ENCODE results near the gene SPTLC2. TPM values are rescaled to one million over a fixed set of nuclear protein-coding genes. Genes with fewer than 3 reads are reported as not detected.

Gene SPTLC2
- total RNA-seq, 5 donors from 2014 or later (not counting 1 experiment from before 2014, with no cell fraction given) = 20.8 to 33.7 (median 26.2) TPM

GRCh38 chr14:77654001-77654441 lies 37.6 kb upstream of the SPTLC2 start:
- no peak overlapping the region for H3K4me3 ChIP-seq (ENCODE audit: control insufficient read depth in 1 of 2, extremely low read depth in 1 of 2, low read length in 1 of 2)
- WGBS (ENCODE audit: insufficient coverage) = 63% methylated on average over 7 of the region's 11 CpGs
- Mint-ChIP-seq H3K36me3 (no peaks in the 10 kb centered on the region), H3K9me3 (no peaks in the 10 kb centered on the region), H3K4me1 (peaks cover 0 to 14% (median 0%) of the 10 kb centered on the region in 3 donors), H3K27ac (no peak overlapping the region), H3K4me3 (no peak overlapping the region), H3K27me3 (no peaks in the 10 kb centered on the region)
- ChIA-PET POLR2A (no interaction called here), CTCF (interaction anchor here in 1 of 2 donors (0.5 to 0.7 kb wide), 2 partner anchors 8 to 20 kb away, joined by 5 to 9 read pairs; no protein-coding TSS in a partner anchor)
- H3K36me3 ChIP-seq (ENCODE audit: control insufficient read depth in 2 of 2, extremely low read depth in 1 of 2, insufficient read depth in 1 of 2, low read length in 1 of 2) = no peaks in the 10 kb centered on the region
- no peak for DNase-seq
- no peak overlapping the region for H3K27ac ChIP-seq (ENCODE audit: low read length)
- no peaks in the 10 kb centered on the region for H3K4me1 ChIP-seq (ENCODE audit: control insufficient read depth in 1 of 2, extremely low read depth in 1 of 2, insufficient read depth in 2 of 2, low read length in 2 of 2)
- H3K9me3 ChIP-seq = no peaks in the 10 kb centered on the region
- no peak for ATAC-seq (replicated peaks in 1 of 4)
- H3K27me3 ChIP-seq (replicated peaks in 1 of 2; ENCODE audit: control insufficient read depth in 2 of 2, extremely low read depth in 1 of 2, insufficient read depth in 2 of 2, low read length in 1 of 2) = peaks cover 0 to 4% of the 10 kb centered on the region in 2 experiments

DNA sequence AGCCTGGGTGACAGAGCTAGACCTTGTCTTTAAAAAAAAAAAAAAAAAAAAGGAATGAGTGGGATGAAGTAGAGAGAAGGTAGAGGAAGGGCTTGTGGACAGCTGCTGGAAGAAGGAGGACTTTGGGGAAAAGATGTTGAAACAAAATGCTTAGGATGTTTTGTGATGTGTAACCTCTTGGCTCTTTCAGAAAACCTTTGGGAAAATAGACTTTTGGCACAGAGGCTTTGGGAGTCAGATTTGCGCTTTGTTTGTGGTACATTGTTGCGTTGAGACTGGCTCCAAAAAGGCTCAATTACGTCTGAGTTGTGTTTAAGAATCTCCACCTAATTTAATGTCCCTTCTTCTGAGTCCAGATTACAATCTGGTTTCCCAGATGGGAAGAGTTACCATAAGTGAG lies 32.9 kb upstream of the SPTLC2 start:
- Mint-ChIP-seq H3K27ac (no peak overlapping the region), H3K9me3 (no peaks in the 10 kb centered on the region), H3K4me1 (peaks cover 0 to 6% (median 0%) of the 10 kb centered on the region in 3 donors), H3K4me3 (no peak overlapping the region), H3K36me3 (no peaks in the 10 kb centered on the region), H3K27me3 (no peaks in the 10 kb centered on the region)
- POLR2A ChIA-PET = no interaction called here
- Histone ChIP-seq H3K27ac (ENCODE audit: low read length) (no peak overlapping the region), H3K36me3 (ENCODE audit: control insufficient read depth in 2 of 2, extremely low read depth in 1 of 2, insufficient read depth in 1 of 2, low read length in 1 of 2) (no peaks in the 10 kb centered on the region), H3K9me3 (no peaks in the 10 kb centered on the region), H3K4me1 (ENCODE audit: control insufficient read depth in 1 of 2, extremely low read depth in 1 of 2, insufficient read depth in 2 of 2, low read length in 2 of 2) (no peaks in the 10 kb centered on the region), H3K27me3 (replicated peaks in 1 of 2; ENCODE audit: control insufficient read depth in 2 of 2, extremely low read depth in 1 of 2, insufficient read depth in 2 of 2, low read length in 1 of 2) (peaks cover 0 to 3% of the 10 kb centered on the region in 2 experiments), H3K4me3 (ENCODE audit: control insufficient read depth in 1 of 2, extremely low read depth in 1 of 2, low read length in 1 of 2) (no peak overlapping the region)
- WGBS (ENCODE audit: insufficient coverage) = no CpG with 5 or more reads among the region's 3 CpGs
- ATAC-seq (replicated peaks in 1 of 4) = no peak
- CTCF ChIA-PET = no interaction called here
- DNase-seq = no peak

DNA sequence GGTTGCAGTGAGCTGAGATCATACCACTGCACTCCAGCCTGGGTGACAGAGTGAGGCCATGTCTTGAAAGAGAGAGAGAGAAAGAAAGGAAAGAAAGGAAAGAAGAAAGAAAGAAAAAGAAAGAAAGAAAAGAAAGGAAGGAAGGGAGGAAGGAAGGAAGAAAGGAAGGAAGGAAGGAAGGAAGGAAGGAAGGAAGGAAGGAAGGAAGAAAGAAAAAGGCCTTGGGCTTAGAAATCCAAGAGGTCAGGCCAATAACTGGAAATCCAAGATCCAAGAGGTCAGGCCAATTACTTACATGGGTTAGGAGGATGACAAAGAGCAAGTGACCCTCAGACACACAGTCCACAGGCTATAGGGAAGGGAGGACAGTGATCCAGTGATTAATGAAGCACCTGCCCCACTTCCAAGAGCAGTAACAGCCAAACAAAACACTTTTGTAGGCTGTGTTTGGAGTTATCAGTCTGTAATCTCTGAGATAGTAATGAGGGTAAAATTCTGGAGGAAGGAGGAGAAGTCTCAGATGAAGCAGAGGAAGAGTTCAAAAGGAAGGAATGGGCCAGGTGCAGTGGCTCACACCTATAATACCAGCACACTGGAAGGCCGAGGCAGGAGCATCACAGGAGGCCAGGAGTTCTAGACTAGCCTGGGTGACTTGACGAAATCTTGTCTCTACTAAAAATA lies 32.2 kb upstream of the SPTLC2 start:
- no peaks in the 10 kb centered on the region for H3K36me3 ChIP-seq (ENCODE audit: control insufficient read depth in 2 of 2, extremely low read depth in 1 of 2, insufficient read depth in 1 of 2, low read length in 1 of 2)
- H3K4me1 Mint-ChIP-seq = peaks cover 0 to 6% (median 0%) of the 10 kb centered on the region in 3 donors
- no peaks in the 10 kb centered on the region for H3K9me3 ChIP-seq
- CTCF ChIA-PET = no interaction called here
- H3K27me3 Mint-ChIP-seq = no peaks in the 10 kb centered on the region
- H3K27ac Mint-ChIP-seq = no peak overlapping the region
- ATAC-seq (replicated peaks in 1 of 4) = no peak
- H3K4me3 Mint-ChIP-seq = no peak overlapping the region
- no CpG with 5 or more reads among the region's 2 CpGs for WGBS (ENCODE audit: insufficient coverage)
- H3K4me3 ChIP-seq (ENCODE audit: control insufficient read depth in 1 of 2, extremely low read depth in 1 of 2, low read length in 1 of 2) = no peak overlapping the region
- H3K36me3 Mint-ChIP-seq = no peaks in the 10 kb centered on the region
- no peak for DNase-seq
- POLR2A ChIA-PET = interaction anchor here in 1 of 2 donors (0.6 kb wide), 1 partner anchor 108 kb away, joined by 5 read pairs; no protein-coding TSS in a partner anchor
- H3K27ac ChIP-seq (ENCODE audit: low read length) = no peak overlapping the region
- no peaks in the 10 kb centered on the region for H3K4me1 ChIP-seq (ENCODE audit: control insufficient read depth in 1 of 2, extremely low read depth in 1 of 2, insufficient read depth in 2 of 2, low read length in 2 of 2)
- H3K27me3 ChIP-seq (replicated peaks in 1 of 2; ENCODE audit: control insufficient read depth in 2 of 2, extremely low read depth in 1 of 2, insufficient read depth in 2 of 2, low read length in 1 of 2) = no peaks in the 10 kb centered on the region
- H3K9me3 Mint-ChIP-seq = no peaks in the 10 kb centered on the region

- no peaks in the 10 kb centered on the region for H3K36me3 ChIP-seq (ENCODE audit: control insufficient read depth in 2 of 2, extremely low read depth in 1 of 2, insufficient read depth in 1 of 2, low read length in 1 of 2)
- H3K27me3 ChIP-seq (replicated peaks in 1 of 2; ENCODE audit: control insufficient read depth in 2 of 2, extremely low read depth in 1 of 2, insufficient read depth in 2 of 2, low read length in 1 of 2) = no peaks in the 10 kb centered on the region
- H3K4me3 ChIP-seq (ENCODE audit: control insufficient read depth in 1 of 2, extremely low read depth in 1 of 2, low read length in 1 of 2) = no peak overlapping the region
- no peaks in the 10 kb centered on the region for H3K9me3 ChIP-seq
- no peaks in the 10 kb centered on the region for H3K4me1 ChIP-seq (ENCODE audit: control insufficient read depth in 1 of 2, extremely low read depth in 1 of 2, insufficient read depth in 2 of 2, low read length in 2 of 2)
- Mint-ChIP-seq H3K4me3 (no peak overlapping the region), H3K4me1 (no peaks in the 10 kb centered on the region), H3K9me3 (no peaks in the 10 kb centered on the region), H3K27ac (no peak overlapping the region), H3K36me3 (no peaks in the 10 kb centered on the region), H3K27me3 (no peaks in the 10 kb centered on the region)
- ChIA-PET POLR2A (interaction anchor here in 1 of 2 donors (0.6 kb wide), 1 partner anchor 109 kb away, joined by 5 read pairs; no protein-coding TSS in a partner anchor), CTCF (interaction anchor here in 1 of 2 donors (0.6 kb wide), 1 partner anchor 922 kb away, joined by 4 read pairs; no protein-coding TSS in a partner anchor)
- ATAC-seq (replicated peaks in 1 of 4) (no peak), DNase-seq (no peak)
- no peak overlapping the region for H3K27ac ChIP-seq (ENCODE audit: low read length)
- WGBS (ENCODE audit: insufficient coverage) = 100% methylated on average over 2 of the region's 2 CpGs
These were observed 31.4 kb upstream of the SPTLC2 start for GRCh38 chr14:77647853-77648252.

DNA sequence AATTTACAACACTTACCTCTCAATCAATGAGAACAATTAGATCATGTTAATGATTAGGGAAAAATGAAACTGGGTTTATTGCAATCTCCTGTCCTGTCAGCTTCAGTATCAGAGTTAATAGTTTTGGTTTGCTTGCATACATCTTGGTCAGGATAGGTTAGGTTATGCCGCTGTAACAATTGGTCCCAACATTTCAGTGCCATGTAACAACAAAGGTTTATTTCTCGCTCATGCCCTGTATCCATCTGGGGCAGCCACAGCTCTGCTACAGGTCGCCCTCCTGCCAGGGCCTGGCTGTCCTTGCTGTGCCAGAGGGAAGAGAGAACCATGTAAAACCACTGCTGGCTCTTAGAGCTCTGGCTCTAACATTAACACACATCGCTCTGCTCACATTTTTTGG lies 30.5 kb upstream of the SPTLC2 start:
- Mint-ChIP-seq H3K9me3 (no peaks in the 10 kb centered on the region), H3K27me3 (no peaks in the 10 kb centered on the region), H3K27ac (no peak overlapping the region), H3K4me1 (peaks cover 5 to 7% (median 5%) of the 10 kb centered on the region in 3 donors), H3K4me3 (no peak overlapping the region), H3K36me3 (no peaks in the 10 kb centered on the region)
- peaks cover 0 to 5% of the 10 kb centered on the region in 2 experiments for H3K4me1 ChIP-seq (ENCODE audit: control insufficient read depth in 1 of 2, extremely low read depth in 1 of 2, insufficient read depth in 2 of 2, low read length in 2 of 2)
- POLR2A ChIA-PET = no interaction called here
- no peak for ATAC-seq (replicated peaks in 1 of 4)
- no peaks in the 10 kb centered on the region for H3K9me3 ChIP-seq
- H3K4me3 ChIP-seq (ENCODE audit: control insufficient read depth in 1 of 2, extremely low read depth in 1 of 2, low read length in 1 of 2) = no peak overlapping the region
- H3K27me3 ChIP-seq (replicated peaks in 1 of 2; ENCODE audit: control insufficient read depth in 2 of 2, extremely low read depth in 1 of 2, insufficient read depth in 2 of 2, low read length in 1 of 2) = no peaks in the 10 kb centered on the region
- WGBS (ENCODE audit: insufficient coverage) = 90% methylated on average over 3 of the region's 4 CpGs
- H3K27ac ChIP-seq (ENCODE audit: low read length) = no peak overlapping the region
- H3K36me3 ChIP-seq (ENCODE audit: control insufficient read depth in 2 of 2, extremely low read depth in 1 of 2, insufficient read depth in 1 of 2, low read length in 1 of 2) = no peaks in the 10 kb centered on the region
- CTCF ChIA-PET = no interaction called here
- DNase-seq = no peak

- CTCF ChIA-PET = interaction anchor here in 1 of 2 donors (0.6 kb wide), 1 partner anchor 8 kb away, joined by 9 read pairs; no protein-coding TSS in a partner anchor
- Mint-ChIP-seq H3K9me3 (no peaks in the 10 kb centered on the region), H3K4me1 (peaks cover 15 to 17% (median 15%) of the 10 kb centered on the region in 3 donors), H3K4me3 (no peak overlapping the region), H3K27me3 (no peaks in the 10 kb centered on the region), H3K36me3 (no peaks in the 10 kb centered on the region), H3K27ac (no peak overlapping the region)
- WGBS (ENCODE audit: insufficient coverage) = 60% methylated on average over 1 of the region's 15 CpGs
- Histone ChIP-seq H3K27ac (ENCODE audit: low read length) (no peak overlapping the region), H3K4me3 (ENCODE audit: control insufficient read depth in 1 of 2, extremely low read depth in 1 of 2, low read length in 1 of 2) (no peak overlapping the region), H3K27me3 (replicated peaks in 1 of 2; ENCODE audit: control insufficient read depth in 2 of 2, extremely low read depth in 1 of 2, insufficient read depth in 2 of 2, low read length in 1 of 2) (no peaks in the 10 kb centered on the region), H3K36me3 (ENCODE audit: control insufficient read depth in 2 of 2, extremely low read depth in 1 of 2, insufficient read depth in 1 of 2, low read length in 1 of 2) (no peaks in the 10 kb centered on the region), H3K4me1 (ENCODE audit: control insufficient read depth in 1 of 2, extremely low read depth in 1 of 2, insufficient read depth in 2 of 2, low read length in 2 of 2) (peaks cover 2 to 14% of the 10 kb centered on the region in 2 experiments), H3K9me3 (no peaks in the 10 kb centered on the region)
- no peak for DNase-seq
- no peak for ATAC-seq (replicated peaks in 1 of 4)
- POLR2A ChIA-PET = interaction anchor here in 1 of 2 donors (0.6 kb wide), 1 partner anchor 178 kb away, joined by 3 read pairs; no protein-coding TSS in a partner anchor
These were observed 29.2 kb upstream of the SPTLC2 start for GRCh38 chr14:77645520-77646230.
